Breast epithelium (tissue), 3 donors: ENCODE data around the gene SPRY2.
A peak's percentile ranks its signal among the peaks of the same experiment; 100 is the strongest.

Experiments used
- CTCF ChIP-seq, 3 donors: fragments of 450-650 bp; IDR thresholded peaks; one replicate each; pipeline ENCODE4 v1.5.1; 2016 to 2017; ENCODE audit warnings: antibody characterized with exemption in 3 of 3, mild to moderate bottlenecking in 3 of 3, moderate library complexity in 3 of 3
- POLR2AphosphoS5 ChIP-seq, 3 donors: sonication (generic); formaldehyde crosslinking; IDR thresholded peaks; one replicate each; pipeline ENCODE4 v1.6.1; 2017; ENCODE audit warnings: antibody characterized with exemption in 3 of 3

- TF ChIP-seq POLR2AphosphoS5 (IDR thresholded peaks at IDR 0.05): peak in 1 of 3 donors; percentile 19
- no peak for TF ChIP-seq CTCF (IDR thresholded peaks at IDR 0.05)
Measured at GRCh38 chr13:80336776-80337287, 4.1 kb downstream of the SPRY2 start.
